HEK293 (cell line): ENCODE results near the gene MC1R.

Source experiments
- CTCF ChIA-PET: fragments of 350-600 bp; formaldehyde crosslinking; extraction: SDS; loops from one replicate; lab custom pipeline; 2021; ENCODE audit warnings: antibody characterized with exemption; lab: Yijun Ruan, JAX
- POLR2A ChIA-PET: fragments of 300-600 bp; formaldehyde crosslinking; extraction: SDS; loops from one replicate; lab custom pipeline; 2020; ENCODE audit warnings: antibody characterized with exemption, inconsistent platforms; lab: Yijun Ruan, JAX
- H3K27ac ChIP-seq: fragments of 200-500 bp; sonication (Bioruptor generic); 2 replicates; pipeline ENCODE4 v1.5.1; 2014; ENCODE audit warnings: low read depth, low read length, control low read depth, inconsistent platforms; ENCODE audit errors: extremely low read depth
- H3K36me3 ChIP-seq, 2 experiments: fragments of 200-500 bp in 1 of 2; sonication (Bioruptor generic) in 1 of 2; 1 replicate in 1 of 2; 2 replicates in 1 of 2; pipeline ENCODE4 v1.5.1; 2014 to 2017; ENCODE audit warnings: inconsistent platforms in 2 of 2, low read length in 2 of 2; ENCODE audit not compliant: control insufficient read depth in 2 of 2, insufficient read depth in 1 of 2
- H3K4me1 ChIP-seq: fragments of 200-500 bp; sonication (Bioruptor generic); 2 replicates; pipeline ENCODE4 v1.5.1; 2014; ENCODE audit warnings: mild to moderate bottlenecking, low read length, inconsistent platforms; ENCODE audit not compliant: control insufficient read depth, insufficient read depth
- H3K4me3 ChIP-seq: 2 replicates; pipeline ENCODE4 v1.5.1; 2011; ENCODE audit warnings: low read depth, mild to moderate bottlenecking, control low read depth, low read length, moderate library complexity
- H3K9me3 ChIP-seq: fragments of 200-500 bp; sonication (Bioruptor generic); 2 replicates; pipeline ENCODE4 v1.5.1; 2014; ENCODE audit warnings: low read depth, low read length, inconsistent platforms; ENCODE audit not compliant: control insufficient read depth, insufficient read depth
- BCL6B ChIP-seq: fragments of 450-650 bp; formaldehyde crosslinking; IDR thresholded peaks from 2 replicates; pipeline ENCODE4 v1.5.1; 2017; ENCODE audit warnings: missing biosample characterization, missing genetic modification characterization
- HOXD13 ChIP-seq: sonication (generic); formaldehyde crosslinking; IDR thresholded peaks from 2 replicates; pipeline ENCODE4 v1.8.0; 2022; ENCODE audit warnings: missing genetic modification reagents, borderline replicate concordance
- PRDM1 ChIP-seq: fragments of 450-650 bp; formaldehyde crosslinking; IDR thresholded peaks from 2 replicates; pipeline ENCODE4; 2016; ENCODE audit warnings: missing biosample characterization, missing genetic modification characterization
- SALL2 ChIP-seq: fragments of 450-650 bp; formaldehyde crosslinking; IDR thresholded peaks from 2 replicates; pipeline ENCODE4 v1.5.0; 2017; ENCODE audit warnings: missing biosample characterization, mild to moderate bottlenecking, missing genetic modification characterization, borderline replicate concordance
- SETDB1 ChIP-seq: IDR thresholded peaks from one replicate; pipeline ENCODE4 v1.6.1; 2017; ENCODE audit warnings: mild to moderate bottlenecking, low read length, moderate library complexity, mixed read lengths; ENCODE audit not compliant: insufficient read length
- ZBTB49 ChIP-seq: fragments of 450-650 bp; formaldehyde crosslinking; IDR thresholded peaks from 2 replicates; pipeline ENCODE4 v1.5.1; 2016; ENCODE audit warnings: missing biosample characterization, missing genetic modification characterization, low read depth
- ZFHX2 ChIP-seq: fragments of 450-650 bp; formaldehyde crosslinking; conservative IDR thresholded peaks from 2 replicates; pipeline ENCODE4 v1.5.1; 2016; ENCODE audit warnings: missing biosample characterization, missing genetic modification characterization
- ZFP37 ChIP-seq: fragments of 450-650 bp; formaldehyde crosslinking; IDR thresholded peaks from 2 replicates; pipeline ENCODE4 v1.5.1; 2016; ENCODE audit warnings: missing biosample characterization, missing genetic modification characterization
- ZNF138 ChIP-seq: fragments of 450-650 bp; formaldehyde crosslinking; IDR thresholded peaks from 2 replicates; pipeline ENCODE4 v1.5.1; 2016; ENCODE audit warnings: missing biosample characterization, missing genetic modification characterization, borderline replicate concordance
- ZNF223 ChIP-seq: fragments of 450-650 bp; formaldehyde crosslinking; IDR thresholded peaks from 2 replicates; pipeline ENCODE4 v1.5.1; 2016; ENCODE audit warnings: missing biosample characterization, missing genetic modification characterization
- ZNF239 ChIP-seq: fragments of 450-650 bp; formaldehyde crosslinking; IDR thresholded peaks from 2 replicates; pipeline ENCODE4 v1.5.1; 2016; ENCODE audit warnings: missing biosample characterization, missing genetic modification characterization
- ZNF449 ChIP-seq: fragments of 450-650 bp; formaldehyde crosslinking; IDR thresholded peaks from 2 replicates; pipeline ENCODE4 v1.5.1; 2017; ENCODE audit warnings: missing biosample characterization, mild to moderate bottlenecking, missing genetic modification characterization, moderate library complexity
- ZNF513 ChIP-seq: fragments of 450-650 bp; IDR thresholded peaks from 2 replicates; pipeline ENCODE4 v1.5.1; 2018; ENCODE audit warnings: missing biosample characterization, missing genetic modification characterization
- ZNF530 ChIP-seq: fragments of 450-650 bp; formaldehyde crosslinking; IDR thresholded peaks from 2 replicates; pipeline ENCODE4 v1.5.1; 2016; ENCODE audit warnings: low read depth, missing biosample characterization, missing genetic modification characterization
- ZNF561 ChIP-seq: fragments of 450-650 bp; IDR thresholded peaks from 2 replicates; pipeline ENCODE4 v1.5.1; 2018; ENCODE audit warnings: missing biosample characterization, missing genetic modification characterization, borderline replicate concordance
- ZNF624 ChIP-seq: fragments of 450-650 bp; formaldehyde crosslinking; IDR thresholded peaks from 2 replicates; pipeline ENCODE4 v1.5.1; 2017; ENCODE audit warnings: missing biosample characterization, missing genetic modification characterization
- ZNF654 ChIP-seq: fragments of 450-650 bp; formaldehyde crosslinking; IDR thresholded peaks from 2 replicates; pipeline ENCODE4 v1.5.1; 2016; ENCODE audit warnings: low read depth, missing biosample characterization, missing genetic modification characterization
- ZNF677 ChIP-seq: fragments of 450-650 bp; IDR thresholded peaks from 2 replicates; pipeline ENCODE4 v1.5.0; 2018; ENCODE audit warnings: missing biosample characterization, mild to moderate bottlenecking, missing genetic modification characterization, moderate library complexity
- TF ChIP-seq, protein P1 (sequence below): fragments of 450-650 bp; formaldehyde crosslinking; IDR thresholded peaks from 2 replicates; pipeline ENCODE4 v1.5.1; 2017; ENCODE audit warnings: missing biosample characterization, missing genetic modification characterization

Gene MC1R

DNA sequence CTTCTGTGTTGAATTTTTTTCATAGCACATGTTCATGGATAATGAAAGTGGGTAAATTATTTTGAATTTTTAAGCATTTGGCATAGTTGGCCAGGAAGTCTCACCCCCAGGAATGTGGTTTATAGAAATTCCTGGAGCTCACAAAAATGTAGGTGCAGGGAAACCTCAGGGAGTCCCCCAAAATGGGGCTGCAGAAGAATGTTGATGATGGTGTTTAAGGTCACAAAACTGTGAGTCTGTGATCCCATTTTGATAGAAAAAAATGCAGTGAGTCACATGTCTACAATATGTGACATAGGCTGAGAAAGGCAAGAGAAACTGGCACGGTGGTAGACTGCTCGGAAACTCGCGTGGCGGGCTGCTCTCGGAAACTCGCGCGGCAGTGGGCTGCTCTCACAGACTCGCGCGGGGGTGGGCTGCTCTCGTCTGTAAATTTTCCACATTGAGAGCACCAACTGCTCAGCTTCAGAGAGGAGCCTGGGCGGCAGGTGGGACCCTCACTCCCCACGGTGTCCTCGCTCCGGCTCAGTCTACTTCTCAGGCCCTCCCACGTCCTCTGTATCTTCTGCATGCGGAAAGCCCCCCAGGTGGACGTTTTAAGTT, 18.7 kb upstream of the MC1R start:
- Histone ChIP-seq H3K36me3 (peaks cover 4 to 79% of the 10 kb centered on the region in 2 experiments; a peak in 2 of 3 replicates), H3K4me3 (no peak overlapping the region), H3K4me1 (no peaks in the 10 kb centered on the region), H3K9me3 (no peaks in the 10 kb centered on the region), H3K27ac (no peak overlapping the region)
- CTCF ChIA-PET: interaction anchor here (3.4 kb wide), 1 partner anchor 11 kb away, joined by 13 read pairs; no protein-coding TSS in a partner anchor
- POLR2A ChIA-PET: interaction anchor here (1.0 kb wide), 1 partner anchor 161 kb away, joined by 3 read pairs; no protein-coding TSS in a partner anchor
- TF ChIP-seq ZNF654 (tag by site-specific recombination) (no peak), ZNF530 (no peak), PRDM1 (no peak), ZFP37 (tag by site-specific recombination) (no peak), BCL6B (tag by site-specific recombination) (no peak), ZNF561 (tag by site-specific recombination) (no peak), ZNF513 (no peak), SETDB1 (no peak), ZNF239 (no peak), ZBTB49 (tag by site-specific recombination) (no peak), ZNF138 (tag by site-specific recombination) (no peak), ZNF449 (tag by site-specific recombination) (no peak), HOXD13 (CRISPR knock-in tag) (no peak), ZNF624 (tag by site-specific recombination) (no peak), ZNF223 (tag by site-specific recombination) (no peak), SALL2 (no peak), ZFHX2 (tag by site-specific recombination) (no peak), ZNF677 (no peak)
- TF ChIP-seq, protein P1, sequence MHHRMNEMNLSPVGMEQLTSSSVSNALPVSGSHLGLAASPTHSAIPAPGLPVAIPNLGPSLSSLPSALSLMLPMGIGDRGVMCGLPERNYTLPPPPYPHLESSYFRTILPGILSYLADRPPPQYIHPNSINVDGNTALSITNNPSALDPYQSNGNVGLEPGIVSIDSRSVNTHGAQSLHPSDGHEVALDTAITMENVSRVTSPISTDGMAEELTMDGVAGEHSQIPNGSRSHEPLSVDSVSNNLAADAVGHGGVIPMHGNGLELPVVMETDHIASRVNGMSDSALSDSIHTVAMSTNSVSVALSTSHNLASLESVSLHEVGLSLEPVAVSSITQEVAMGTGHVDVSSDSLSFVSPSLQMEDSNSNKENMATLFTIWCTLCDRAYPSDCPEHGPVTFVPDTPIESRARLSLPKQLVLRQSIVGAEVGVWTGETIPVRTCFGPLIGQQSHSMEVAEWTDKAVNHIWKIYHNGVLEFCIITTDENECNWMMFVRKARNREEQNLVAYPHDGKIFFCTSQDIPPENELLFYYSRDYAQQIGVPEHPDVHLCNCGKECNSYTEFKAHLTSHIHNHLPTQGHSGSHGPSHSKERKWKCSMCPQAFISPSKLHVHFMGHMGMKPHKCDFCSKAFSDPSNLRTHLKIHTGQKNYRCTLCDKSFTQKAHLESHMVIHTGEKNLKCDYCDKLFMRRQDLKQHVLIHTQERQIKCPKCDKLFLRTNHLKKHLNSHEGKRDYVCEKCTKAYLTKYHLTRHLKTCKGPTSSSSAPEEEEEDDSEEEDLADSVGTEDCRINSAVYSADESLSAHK (tag by site-specific recombination): no peak
